GM11168 (cell line): ENCODE results near the gene TECPR1.
"Not testable (repeated sequence)": the region's sequence is repeated elsewhere in the genome, so short reads cannot be mapped to it uniquely, and the experiment has no call there.

Experiments used
- in situ Hi-C: fragments of 300-500 bp; cut with MboI; formaldehyde crosslinking; loops from one replicate; pipeline ENCODE4 v1.12.0; 2022; ENCODE audit warnings: low sequenced_read_pairs; ENCODE audit not compliant: unreplicated experiment

TECPR1 gene

DNA sequence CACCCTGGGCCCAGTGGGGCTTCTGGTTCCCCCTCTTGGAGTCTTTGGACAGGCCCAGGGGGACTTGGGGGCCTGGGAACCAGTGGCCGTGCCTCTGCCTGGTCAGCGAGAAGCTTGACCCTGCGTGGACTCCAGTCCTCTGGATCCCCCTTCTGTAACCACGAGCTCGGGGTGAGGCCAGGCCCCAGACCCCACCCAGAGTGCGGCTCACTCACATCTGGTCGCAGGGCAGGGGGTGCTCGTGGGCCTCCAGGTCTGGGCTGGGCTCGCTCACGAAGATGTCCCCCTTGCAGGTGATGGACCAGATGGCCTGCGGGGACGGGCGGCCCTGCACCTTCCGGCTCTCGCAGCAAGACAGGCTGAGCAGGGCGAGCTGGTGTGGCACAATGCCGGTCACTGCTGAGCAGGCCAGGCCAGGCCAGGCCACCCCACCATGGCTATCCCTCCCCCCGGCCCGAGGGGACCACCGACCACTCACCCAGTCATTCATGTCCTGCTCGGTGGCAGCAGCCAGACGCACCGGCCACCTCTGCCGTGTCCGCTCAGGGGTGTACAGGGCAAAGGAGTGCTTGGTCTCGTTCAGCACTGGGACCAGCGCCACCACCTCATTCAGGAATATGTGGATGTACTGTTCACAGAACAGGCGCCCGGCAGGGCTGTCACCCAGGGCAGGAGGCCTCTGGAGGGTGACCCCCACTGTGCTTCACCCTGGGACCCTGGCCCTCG, 21.1 kb downstream of the TECPR1 start:
- in situ Hi-C loops = loop anchor here (25.0 kb wide), 1 partner anchor 1106 kb away; the partner anchor contains the start of gene ARPC1A

DNA sequence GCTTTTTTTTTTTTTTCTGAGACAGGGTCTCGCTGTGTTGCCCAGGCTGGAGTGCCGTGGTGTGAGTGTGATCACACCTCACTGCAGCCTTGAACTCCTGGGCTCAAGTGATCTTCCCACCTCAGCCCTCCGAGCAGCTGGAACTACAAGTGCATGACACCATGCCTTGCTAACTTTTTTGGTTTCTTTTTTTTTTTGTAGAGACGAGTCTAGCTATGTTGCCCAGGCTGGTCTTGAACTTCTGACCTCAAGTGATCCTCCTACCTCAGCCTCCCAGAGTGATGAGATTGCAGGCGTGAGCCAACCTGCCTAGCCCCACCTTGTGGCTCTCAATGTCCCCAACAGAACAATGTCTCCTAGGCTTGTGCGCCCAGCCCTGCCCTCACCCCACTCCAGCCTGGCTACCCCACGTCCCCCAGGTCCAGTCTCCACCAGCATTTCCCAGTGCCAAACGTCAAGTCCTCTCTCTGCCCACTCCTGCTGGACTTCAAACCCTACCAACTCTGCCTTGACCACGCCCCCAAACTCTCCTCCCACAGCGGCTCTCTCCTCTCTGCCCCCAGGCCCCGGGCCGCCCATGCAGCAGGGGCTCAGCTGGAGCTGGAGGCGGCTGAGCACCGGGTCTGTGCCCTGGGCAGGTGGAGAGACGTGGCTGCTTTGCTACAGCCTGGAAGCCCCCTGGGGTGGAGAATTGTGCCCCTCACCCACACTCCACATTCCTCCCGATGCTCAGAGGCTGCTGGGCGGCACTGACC, 21.9 kb downstream of the TECPR1 start:
- in situ Hi-C loops = loop anchor here (25.0 kb wide), 1 partner anchor 1107 kb away; the partner anchor contains the start of gene ARPC1A

DNA sequence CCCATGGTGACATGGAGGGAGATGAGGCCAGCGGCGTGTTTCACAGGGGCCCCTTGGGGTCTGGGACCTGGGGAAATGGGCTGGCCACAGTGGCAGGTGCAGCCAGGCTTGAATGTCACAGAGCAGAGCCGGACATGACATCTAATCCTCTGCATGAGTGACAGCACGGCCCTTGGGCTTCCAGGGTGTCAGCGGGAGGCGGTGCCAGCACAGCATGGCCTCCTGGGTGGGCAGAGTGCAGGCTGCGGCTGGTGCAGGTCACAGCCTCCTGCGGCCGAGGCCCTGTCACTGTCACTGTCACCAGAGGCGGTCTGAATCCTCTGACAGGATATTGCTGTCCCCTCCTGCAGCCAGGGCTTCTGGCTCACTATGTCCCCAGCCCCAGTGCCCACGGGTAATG, 22.6 kb downstream of the TECPR1 start:
- in situ Hi-C loops = loop anchor here (25.0 kb wide), 1 partner anchor 1108 kb away; the partner anchor contains the start of gene ARPC1A

DNA sequence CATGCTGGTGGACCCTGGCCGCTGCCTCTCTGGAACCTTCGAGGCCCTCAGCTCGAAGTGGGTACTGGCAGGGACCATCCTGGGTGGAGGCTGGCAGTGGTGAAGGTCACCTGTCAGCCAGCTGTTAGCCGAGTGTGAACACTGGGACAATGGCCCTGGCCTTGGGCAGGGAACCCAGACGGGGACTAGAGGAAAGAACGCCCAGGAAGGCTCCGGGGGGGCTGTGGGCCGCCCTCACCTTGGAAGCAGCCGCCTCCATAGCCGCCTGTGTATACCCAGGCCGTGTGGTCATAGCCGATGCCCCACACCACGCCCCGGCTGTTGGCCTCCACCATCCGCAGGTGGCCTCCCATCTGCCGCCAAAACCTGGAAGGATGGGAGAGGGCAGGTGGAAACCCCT, 23.2 kb downstream of the TECPR1 start:
- in situ Hi-C loops = loop anchor here (25.0 kb wide), 1 partner anchor 1108 kb away; the partner anchor contains the start of gene ARPC1A

DNA sequence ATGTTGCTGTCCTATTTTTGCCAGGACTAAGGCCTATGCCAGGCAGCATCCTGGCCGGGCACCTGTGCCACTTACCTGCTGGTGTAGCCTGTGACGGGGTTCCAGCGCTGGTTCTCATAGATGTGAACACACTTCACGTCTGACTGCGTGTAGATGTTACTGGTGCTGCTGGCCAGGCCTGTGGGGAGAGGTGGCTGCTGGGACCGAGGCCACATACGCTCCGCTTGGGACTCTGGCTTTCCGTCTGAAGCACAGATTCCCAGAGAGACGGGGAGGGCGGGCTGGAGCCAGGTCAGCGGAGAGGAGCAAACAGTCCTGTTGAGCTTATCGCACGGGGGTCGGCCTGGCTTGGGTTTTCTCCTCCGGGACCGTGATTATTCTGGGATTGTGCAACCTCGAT, 24.1 kb downstream of the TECPR1 start:
- in situ Hi-C loops = loop anchor here (25.0 kb wide), 1 partner anchor 1109 kb away; the partner anchor contains the start of gene ARPC1A

DNA sequence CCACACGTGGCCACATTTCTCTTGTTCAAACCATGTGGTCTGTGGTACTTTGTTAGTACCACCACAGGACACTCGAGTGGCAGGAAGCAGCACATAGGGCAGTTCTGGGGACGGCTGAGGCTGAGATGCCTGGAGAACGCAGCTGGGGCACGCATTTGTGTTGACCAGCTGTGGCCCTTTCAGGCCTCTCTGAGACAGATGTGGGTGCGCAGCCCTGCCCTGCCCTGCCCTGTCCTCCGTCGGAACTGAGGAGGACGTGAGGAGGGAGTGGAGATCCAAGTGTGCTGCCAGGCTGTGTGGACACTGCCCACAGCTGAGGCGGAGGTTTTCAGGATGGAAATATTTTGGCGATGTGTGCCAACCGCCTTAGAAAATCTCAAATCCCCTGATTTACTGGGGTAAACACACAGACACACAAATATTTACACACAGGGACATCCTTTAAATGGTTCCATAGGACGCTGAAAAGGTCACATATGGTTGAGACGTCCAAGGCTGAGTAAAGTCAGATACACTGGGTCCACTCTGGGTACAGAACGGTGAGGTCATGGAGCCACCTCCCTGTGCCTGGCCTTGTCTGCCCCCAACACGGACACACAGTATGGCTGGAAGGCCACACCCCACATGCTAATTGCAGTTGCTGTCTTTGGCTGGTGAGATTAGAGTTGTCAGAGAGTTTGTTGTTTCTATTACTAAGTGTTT, 26.0 kb downstream of the TECPR1 start:
- in situ Hi-C loops = loop anchor here (25.0 kb wide), 1 partner anchor 1111 kb away; the partner anchor contains the start of gene ARPC1A

DNA sequence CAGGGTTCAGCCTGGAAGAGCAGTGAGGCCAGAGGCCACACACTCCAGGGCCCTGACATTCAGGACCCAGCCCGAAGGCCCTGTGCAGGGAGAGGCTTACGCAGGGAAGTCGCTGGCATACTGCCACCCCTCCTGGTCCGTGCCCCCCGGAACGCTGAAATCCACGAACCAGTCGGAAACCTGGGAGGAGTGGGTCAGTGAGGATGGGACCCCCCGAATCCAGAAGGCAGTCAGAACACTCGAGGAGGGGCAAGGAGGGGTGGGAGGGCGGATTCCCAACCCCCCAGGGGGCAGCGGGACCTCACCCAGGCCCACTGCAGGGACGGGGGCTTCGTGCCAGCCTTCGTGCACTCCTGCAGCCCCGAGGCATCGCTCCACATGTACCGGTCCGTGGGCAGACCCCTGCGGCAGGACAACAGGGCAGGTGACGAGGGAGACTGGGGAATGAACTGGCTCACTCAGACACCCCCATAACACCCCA, 27.3 kb downstream of the TECPR1 start:
- in situ Hi-C loops = loop anchor here (25.0 kb wide), 1 partner anchor 1113 kb away; the partner anchor contains the start of gene ARPC1A

DNA sequence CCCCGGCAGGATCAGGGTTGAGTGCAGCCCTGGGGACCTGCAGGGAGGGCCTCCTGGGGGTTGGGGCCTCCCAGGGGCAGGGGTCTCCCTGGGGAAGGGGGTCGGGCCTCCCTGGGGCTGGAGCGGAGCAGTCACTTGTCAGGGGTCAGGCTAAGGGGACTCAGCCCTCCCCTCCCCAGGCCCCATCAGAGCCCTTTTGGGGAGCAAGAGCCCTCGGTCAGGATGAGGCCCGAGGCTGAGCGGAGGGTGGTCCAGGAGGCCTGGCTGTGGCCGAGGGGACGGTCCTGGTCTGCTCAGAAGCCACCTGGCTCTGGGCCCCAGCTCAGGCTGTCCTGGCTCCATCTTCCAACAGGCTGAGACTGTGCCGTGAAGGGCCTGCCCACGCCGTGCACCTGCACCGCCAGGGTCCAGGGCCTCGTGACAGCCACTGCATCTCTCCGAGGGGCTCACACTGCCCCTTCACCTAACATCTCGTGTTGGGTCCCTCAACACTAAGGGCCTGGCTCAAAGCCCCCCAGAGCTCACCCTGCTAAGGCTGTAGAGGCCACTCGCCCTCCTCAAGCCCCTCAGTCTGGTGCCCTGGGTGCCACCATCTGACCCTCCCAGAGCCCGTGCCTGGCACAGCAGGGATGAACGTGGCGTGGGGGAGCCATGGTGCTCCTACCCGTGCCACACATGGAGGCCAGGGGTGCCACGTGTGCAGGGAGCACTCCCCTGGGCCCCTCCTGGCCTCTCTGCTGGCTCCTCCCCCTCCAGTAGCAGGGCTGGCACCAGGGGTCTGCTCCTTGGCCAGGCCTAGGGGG, 27.9 kb downstream of the TECPR1 start:
- in situ Hi-C loops = no loop called here

DNA sequence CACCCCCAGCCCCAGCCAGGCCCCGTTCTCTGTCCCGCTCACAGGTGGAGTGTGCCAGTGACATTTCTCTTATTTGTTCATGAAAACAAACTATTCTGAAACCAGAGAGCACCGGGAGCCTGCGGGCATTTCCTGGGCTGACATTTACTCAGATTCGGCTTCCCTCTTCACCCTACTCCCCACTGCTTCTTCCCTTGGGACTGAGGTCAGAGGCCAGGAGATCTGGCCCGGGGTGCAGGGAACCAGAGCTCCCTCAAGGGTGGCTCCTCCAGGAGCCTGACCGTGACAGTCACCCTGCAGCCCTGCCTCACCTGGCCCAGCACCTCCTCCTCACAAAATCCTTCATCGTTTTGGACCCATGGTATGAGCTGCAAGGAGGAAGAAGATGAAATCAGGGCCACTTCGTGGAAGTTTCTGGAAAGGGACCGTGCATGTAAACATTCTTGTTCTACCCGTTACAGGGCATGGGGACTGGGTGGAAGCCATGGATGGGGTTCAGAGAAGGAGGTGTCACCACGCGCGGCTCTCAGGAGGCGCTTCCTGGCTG, 28.6 kb downstream of the TECPR1 start:
- in situ Hi-C loops = no loop called here

DNA sequence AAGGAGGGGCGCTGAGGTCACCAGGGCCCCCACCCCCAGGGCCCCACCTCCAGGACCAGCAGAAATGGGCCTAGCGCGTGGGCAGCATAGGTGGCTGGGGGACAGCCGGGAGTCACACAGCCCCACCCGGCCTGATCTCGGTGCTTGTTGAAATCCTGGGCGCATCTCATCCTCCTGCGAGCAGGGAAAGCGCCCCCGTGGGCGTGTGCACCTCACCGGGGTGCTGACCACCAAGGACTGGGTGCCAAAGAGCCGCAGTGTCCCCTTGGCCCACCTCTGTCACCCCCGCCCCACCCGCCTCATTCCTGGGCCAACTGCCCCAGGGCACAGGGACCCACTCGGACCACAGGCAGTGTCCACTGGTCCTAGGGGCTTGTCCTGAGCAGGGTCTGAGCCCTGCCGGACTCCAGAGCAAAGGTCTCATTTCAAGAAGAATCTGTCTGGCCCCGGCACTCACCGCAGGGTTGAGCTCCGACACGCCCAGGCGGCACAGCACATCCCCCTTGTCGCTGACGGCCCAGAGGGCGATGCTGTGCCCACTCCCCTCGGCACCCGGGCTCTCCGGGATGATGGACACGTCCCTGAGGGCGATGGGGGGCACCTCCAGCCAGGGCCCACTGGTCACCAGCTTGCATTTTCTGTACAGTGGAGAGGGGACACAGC, 29.4 kb downstream of the TECPR1 start:
- in situ Hi-C loops = no loop called here

DNA sequence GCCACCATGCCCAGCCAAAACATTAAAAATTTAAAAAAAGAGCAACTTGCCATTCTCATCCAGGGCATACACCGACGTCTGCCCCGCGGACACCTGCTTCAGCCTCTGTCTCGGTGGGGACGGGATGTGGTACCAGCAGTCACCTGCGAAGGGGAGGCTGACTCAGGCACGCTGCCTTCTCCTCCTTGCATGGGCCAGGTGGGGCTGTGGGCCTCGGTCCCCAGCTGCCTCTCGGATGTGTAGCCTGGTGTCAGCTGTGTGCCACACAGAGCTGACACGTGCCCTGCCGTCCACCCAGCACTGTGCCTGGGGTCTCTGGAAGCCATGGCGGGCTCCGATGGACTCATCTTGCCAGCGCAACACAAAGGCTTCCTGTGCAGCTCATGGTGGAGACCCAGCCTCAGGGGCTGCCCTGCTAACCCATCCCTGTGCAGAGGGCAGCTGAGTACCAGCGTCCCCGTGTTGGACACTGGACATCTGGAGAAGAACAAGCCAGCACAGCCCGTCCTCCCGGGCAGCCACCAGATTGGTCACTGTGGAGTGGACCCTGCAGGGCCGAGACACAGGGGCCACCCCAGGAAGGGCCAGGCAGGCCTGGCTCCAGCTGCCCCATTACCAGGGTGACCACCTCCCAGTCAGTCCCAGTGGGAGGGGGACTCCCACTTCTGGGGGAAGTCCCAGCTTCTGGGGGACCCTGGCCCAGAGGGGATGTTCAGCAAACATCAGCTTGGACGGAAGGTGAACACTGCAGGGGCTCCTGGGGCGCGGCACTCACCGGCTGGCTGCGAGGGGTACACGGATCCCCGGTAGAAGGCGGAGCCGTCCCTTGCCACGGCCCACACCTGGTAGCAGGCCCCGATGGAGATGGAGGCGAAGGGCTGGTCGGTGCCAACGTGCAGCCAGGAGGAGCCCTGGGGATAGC, 30.2 kb downstream of the TECPR1 start:
- in situ Hi-C loops = no loop called here

DNA sequence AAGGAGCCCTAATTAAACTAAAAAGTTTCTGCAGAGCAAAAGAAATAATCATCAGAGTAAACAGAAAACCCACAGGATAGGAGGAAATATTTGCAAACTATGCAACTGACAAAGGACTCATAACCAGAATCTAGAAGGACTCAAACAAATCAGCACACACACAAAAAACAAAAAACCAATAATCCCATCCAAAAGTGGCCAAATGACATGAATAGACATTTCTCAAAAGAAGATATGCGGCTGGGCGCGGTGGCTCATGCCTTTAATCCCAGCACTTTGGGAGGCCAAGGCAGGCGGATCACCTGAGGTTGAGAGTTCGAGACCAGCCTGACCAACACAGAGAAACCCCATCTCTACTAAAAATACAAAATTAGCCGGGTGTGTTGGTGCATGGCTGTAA, 32.6 kb downstream of the TECPR1 start:
- in situ Hi-C loops = not testable (repeated sequence)

DNA sequence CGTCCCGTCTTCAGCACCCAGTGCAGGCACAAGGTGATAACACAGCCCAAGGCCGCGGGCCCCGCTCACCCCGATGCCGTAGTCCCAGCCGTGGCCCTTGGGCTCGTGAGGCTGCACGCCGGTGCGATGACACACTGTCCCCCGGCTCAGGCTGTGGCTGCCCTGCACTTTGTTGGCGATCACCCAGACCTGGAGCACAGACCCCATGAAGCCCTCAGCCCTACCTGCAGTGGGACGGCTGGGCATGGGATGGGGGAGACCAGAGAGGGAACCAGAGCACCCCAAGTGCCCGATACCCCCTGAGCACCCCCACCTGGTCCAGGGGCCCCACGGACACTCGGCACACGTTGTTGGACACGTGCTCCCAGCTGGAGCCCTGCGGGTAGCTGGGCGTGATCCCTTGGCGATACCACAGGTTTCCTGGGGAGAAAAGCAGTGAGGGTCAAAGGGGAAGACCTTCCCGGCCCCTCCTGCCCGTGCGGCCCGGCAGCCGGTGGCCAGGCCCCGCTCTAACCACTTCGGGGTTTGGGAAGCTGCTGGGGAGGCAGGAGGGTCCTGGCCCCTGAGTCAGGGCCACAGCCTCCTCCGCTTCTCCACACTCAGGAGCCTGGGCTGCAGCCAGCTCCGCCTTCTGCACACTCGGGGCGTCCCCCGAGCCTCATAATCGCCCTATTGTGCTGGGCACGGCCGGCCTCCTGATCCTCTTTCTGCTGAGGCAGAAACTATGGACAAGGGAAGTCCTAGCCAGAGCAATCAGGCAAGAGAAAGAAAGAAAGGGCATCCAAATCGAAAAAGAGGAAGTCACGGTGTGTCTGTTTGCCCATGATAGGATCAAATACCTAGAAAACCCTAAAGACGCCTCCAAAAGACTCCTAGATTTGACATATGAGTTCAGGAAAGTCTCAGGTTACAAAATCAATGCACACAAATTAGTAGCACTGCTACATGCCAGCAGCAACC, 34.1 kb downstream of the TECPR1 start:
- in situ Hi-C loops = no loop called here

DNA sequence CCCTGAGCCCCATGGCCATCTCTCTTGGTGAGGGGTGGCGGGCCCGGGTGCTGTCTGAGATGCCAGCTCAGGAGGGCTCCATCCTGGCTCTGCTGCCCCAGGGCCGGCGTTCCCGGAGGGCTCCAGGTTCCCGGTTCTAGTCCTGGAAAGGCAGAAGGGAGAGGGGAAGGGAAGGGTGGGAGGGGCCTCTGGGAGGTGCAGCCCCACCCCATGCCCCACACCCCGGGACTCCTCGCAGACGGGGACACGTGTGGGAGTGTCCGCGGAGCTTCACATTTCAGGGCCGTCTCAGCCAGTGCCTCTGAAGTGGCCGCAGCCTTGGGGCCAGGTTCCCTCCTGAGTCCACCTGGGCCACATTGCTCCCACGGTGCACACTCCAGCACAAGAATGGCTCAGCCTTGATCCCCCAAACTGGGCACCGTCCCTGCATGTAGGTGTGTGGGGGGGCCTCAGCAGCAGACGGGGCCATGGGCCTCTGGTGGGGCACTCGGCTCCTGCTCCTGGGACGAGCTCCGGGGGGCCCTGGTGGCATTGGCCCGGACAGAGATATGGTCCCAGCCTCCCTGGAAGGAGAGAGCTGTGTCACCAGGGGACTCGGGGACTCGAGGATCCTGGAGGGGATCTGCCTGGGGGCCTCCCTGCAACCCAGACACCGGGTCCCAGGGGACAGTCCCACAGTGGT, 35.0 kb downstream of the TECPR1 start:
- in situ Hi-C loops = no loop called here

DNA sequence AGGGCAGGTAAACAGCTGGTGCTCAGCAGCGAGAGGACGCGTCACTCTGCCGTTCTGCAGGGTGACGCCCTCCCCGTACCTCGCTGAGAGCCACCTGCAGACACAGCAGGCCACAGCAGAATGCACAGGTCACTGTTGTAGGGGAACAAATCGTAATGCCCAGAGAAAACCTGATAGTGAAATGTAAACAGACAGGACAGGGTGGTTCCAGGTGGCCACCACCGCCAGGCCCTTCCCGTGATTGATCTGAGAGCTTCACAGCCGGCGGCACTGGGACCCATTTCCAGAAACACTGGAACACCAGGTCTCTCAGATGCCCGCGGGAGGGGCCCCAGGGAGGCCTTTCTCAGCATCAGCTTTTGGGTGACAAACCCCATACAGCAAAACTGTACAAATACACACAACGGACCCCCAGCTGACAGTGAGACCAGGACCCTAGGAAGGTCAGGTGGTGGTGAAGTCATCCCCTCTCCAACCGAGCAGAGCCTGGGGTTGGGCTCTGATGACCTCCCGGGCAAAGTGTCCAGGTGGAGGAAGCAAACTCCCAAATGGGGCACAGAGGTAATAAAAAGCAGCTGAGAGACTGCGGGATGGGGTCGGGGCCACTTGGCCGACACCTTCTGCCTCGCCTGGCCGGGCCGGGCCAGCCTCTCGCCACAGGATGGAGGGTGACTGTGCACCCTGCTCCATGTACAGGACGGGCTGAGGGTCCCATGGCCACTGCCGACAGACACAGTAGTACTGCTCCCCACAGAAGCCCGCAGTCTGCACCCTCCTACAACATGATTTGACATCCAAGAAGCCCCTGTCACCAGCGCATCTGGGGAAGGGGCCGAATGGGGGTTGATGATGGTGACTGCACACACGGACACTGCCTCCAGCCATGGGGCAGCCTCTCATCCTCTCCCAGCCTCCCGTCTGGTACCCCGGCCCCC, 36.2 kb downstream of the TECPR1 start:
- in situ Hi-C loops = no loop called here
